HG03108 (cell line): ENCODE data around the gene ERP27.

Source experiments
- ATAC-seq: cut with Tn5 transposase; IDR thresholded peaks from one replicate; pipeline ENCODE4 v1.9.1; 2021; ENCODE audit warnings: moderate library complexity; ENCODE audit not compliant: unreplicated experiment

The ERP27 gene

DNA sequence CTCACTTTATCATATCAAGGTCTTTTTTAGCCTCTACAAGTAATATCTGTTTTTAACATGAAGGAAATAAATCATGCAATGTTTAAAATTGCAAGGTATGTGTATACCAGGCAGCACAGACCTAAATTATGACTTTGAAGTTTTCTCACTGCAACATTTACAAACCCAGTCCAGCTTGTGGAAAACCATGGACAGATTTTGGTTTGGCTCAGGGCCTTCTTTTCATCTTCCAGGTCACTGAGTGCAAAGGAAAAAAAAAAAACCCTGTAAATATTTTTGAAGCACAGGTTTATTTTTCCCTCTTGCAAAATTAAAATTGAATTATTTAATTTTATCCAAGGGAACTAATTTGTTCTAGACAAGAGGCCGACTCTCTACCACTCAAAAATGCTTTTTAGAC lies 66.5 kb downstream of the ERP27 start:
- ATAC-seq, result no peak

DNA sequence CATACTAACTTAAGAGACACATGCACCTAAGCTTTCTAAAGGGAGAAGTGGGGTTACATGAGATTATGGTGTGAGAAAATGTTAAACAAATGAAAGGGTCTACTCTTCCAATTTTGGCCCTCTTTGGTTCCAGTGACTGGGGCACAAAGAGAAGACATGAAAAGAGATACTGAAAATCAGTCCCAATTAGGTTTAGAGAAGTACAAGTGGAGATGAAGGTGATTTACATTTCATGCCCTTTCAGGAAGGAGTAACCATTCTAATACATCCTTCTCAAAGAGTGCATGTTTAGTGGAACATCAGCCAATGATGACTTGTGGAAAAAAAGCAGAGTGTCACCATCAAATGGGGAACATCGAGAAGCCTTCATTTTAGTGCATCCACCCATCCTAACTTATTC lies 67.1 kb downstream of the ERP27 start:
- ATAC-seq, result no peak

DNA sequence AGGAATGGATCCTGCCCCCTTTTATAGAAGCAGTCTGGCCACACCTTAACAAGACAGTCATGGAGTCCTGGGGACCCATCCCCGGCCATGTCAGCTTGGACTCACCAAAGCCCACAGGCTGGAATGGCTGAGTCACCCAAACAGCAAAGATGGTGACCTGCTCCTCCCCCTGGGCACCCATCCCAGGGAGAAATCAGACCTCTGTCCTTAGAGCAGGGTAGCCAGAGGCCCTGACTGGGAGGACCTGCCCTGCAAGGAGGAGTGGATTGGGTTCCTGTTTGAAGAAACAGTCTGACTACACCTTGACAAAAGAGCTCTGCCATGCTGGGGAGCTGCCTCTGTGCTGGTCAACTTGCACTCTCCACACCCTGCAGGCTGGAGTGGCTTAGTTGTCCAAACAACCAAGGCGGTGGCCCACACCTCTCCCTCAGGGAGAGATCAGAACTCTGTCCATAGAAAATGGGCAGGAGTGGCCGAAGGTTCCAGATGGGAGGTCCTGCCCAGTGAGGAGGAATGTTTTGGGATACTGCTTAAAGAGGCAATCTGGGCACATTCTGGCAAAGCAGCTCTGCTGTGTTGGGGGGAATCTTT lies 69.3 kb downstream of the ERP27 start:
- no peak for ATAC-seq
